ENCODE results near the gene ECHDC1. TPM values are rescaled to one million over a fixed set of nuclear protein-coding genes. Genes with fewer than 3 reads are reported as not detected.
A peak's percentile ranks its signal among the peaks of the same experiment; 100 is the strongest.

ECHDC1 gene
- total and polyA plus RNA-seq, 2 of the 4 experiments (the other 2 are of a cell fraction) = 33.1 to 40.3 TPM

DNA sequence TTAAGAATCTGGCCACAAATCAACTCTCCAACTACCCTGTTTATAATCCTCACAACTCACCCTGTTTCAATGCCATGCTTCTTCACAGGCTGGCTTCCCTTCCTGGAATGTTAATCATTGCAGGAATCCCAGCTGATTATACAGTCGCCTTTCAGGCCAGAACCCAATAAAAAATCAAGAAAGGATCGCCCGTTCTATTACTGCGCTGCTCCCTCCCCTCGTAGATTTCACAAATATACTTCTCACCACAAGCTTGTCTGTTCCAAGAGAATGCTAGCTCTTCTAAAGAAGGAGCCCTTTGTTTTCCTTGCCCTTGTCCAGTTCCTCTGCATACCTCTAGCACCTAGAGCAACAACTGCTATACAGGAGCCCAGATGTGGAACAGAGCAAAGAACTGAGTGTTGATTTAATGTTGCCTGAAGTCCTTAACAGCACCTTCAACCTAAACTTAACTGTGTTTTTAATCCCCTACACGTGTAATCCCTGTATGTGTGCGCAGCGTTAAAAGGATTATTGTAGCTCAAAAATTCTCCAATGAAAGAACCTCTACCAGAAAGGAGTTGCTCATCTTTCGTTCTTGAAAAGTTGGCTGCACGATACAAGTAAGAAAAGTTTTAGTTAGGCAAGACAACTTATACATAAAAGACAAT is 988 bp downstream of the ECHDC1 start:
- in situ Hi-C loops (cut with MboI; ENCODE audit: low sequenced_read_pairs) (no loop called here), intact Hi-C loops (cut with micrococcal nuclease) (loop anchor here (1.0 to 2.0 kb wide), 3 partner anchors 42 to 122 kb away; no protein-coding TSS in a partner anchor), dilution Hi-C loops (cut with HindIII; ENCODE audit: low sequenced_read_pairs, unreplicated experiment) (no loop called here)
- H3K9me1 ChIP-seq (ENCODE audit: insufficient read depth, low read length) = peaks cover 3% of the 10 kb centered on the region; the same call in 1 of the 2 replicates
- peaks cover 14 to 50% of the 10 kb centered on the region in 2 experiments for H3K79me1 ChIP-seq (ENCODE audit: low read depth in 1 of 2, low read length in 2 of 2)
- ATAC-seq (ENCODE audit: low read depth) (peak; percentile 45), DNase-seq (peak; percentile 54)
- H4K8ac ChIP-seq (ENCODE audit: low read depth in 2 of 2, low read length in 2 of 2) = peak overlapping the region; percentile 47 to 94
- H3K56ac ChIP-seq (ENCODE audit: extremely low read depth, insufficient read depth, low read length) = peak overlapping the region; percentile 86
- BruUV-seq (replicated peaks) = no TSS peak
- H3K36me3 ChIP-seq (ENCODE audit: control insufficient read depth, insufficient read depth, low read length) = no peaks in the 10 kb centered on the region
- peak overlapping the region; percentile 78 for H2BK120ac ChIP-seq (ENCODE audit: low read depth, low read length)
- peaks cover 16% of the 10 kb centered on the region; the same call in 1 of the 2 replicates for H4K20me1 ChIP-seq (ENCODE audit: insufficient read depth, low read length)
- H3K27ac ChIP-seq (ENCODE audit: insufficient read depth, low read length) = peak overlapping the region; percentile 91
- peak overlapping the region; percentile 84 for H2BK5ac ChIP-seq (ENCODE audit: low read depth, low read length, poor library complexity, severe bottlenecking)
- H2AFZ ChIP-seq (replicated peaks; ENCODE audit: low read length, poor library complexity) = peak overlapping the region; percentile 60
- 0 out of 3 replicates have a peak overlapping the region, but pooled peaks have one; percentile 50 for H2BK15ac ChIP-seq (ENCODE audit: low read depth, low read length)
- WGBS, 2 experiments (ENCODE audit: extremely low coverage in 2 of 2, insufficient read length in 1 of 2) = no CpG with 5 or more reads among the region's 10 CpGs
- ChIA-PET CTCF (interaction anchor here (0.5 kb wide), 1 partner anchor 15 kb away, joined by 3 read pairs; no protein-coding TSS in a partner anchor), POLR2A (ENCODE audit: unreplicated experiment) (no interaction called here)
- peak overlapping the region; percentile 95 for H3K4ac ChIP-seq (ENCODE audit: low read depth, low read length)
- H2BK20ac ChIP-seq (ENCODE audit: low read depth, low read length) = peak overlapping the region; percentile 40; the same call in 1 of the 2 replicates
- H3K4me2 ChIP-seq (ENCODE audit: low read depth, low read length) = peak overlapping the region; percentile 88
- H3K27me3 ChIP-seq (ENCODE audit: control insufficient read depth, insufficient read depth, low read length) = no peaks in the 10 kb centered on the region
- H2AK5ac ChIP-seq (ENCODE audit: low read depth, low read length) = 0 out of 2 replicates have a peak overlapping the region, but pooled peaks have one; percentile 45
- H4K5ac ChIP-seq (ENCODE audit: low read depth, low read length) = peak overlapping the region; percentile 61; the same call in 1 of the 2 replicates
- H3K4me3 ChIP-seq (ENCODE audit: insufficient read depth, low read depth, low read length) = peak overlapping the region; percentile 65
- H3K4me1 ChIP-seq (ENCODE audit: control insufficient read depth, insufficient read depth, low read length) = peaks cover 8% of the 10 kb centered on the region
- H3K9ac ChIP-seq (ENCODE audit: low read depth, low read length) = peak overlapping the region; percentile 94
- peak overlapping the region; percentile 77 for H3K23ac ChIP-seq (ENCODE audit: low read depth, low read length)
- H4K91ac ChIP-seq (ENCODE audit: insufficient read depth, low read depth, low read length) = peak overlapping the region; percentile 57
- no peaks in the 10 kb centered on the region for H3K9me3 ChIP-seq (ENCODE audit: control insufficient read depth, insufficient read depth, low read length)
- peak overlapping the region; percentile 10; the same call in 1 of the 2 replicates for H3K18ac ChIP-seq (ENCODE audit: low read depth, low read length)
- TF ChIP-seq MXI1 (IDR thresholded peaks at IDR 0.05; ENCODE audit: borderline replicate concordance, low read depth, low read length) = 0 out of 2 replicates have a peak, but pooled peaks have one; percentile 63
- TF ChIP-seq, protein P1, sequence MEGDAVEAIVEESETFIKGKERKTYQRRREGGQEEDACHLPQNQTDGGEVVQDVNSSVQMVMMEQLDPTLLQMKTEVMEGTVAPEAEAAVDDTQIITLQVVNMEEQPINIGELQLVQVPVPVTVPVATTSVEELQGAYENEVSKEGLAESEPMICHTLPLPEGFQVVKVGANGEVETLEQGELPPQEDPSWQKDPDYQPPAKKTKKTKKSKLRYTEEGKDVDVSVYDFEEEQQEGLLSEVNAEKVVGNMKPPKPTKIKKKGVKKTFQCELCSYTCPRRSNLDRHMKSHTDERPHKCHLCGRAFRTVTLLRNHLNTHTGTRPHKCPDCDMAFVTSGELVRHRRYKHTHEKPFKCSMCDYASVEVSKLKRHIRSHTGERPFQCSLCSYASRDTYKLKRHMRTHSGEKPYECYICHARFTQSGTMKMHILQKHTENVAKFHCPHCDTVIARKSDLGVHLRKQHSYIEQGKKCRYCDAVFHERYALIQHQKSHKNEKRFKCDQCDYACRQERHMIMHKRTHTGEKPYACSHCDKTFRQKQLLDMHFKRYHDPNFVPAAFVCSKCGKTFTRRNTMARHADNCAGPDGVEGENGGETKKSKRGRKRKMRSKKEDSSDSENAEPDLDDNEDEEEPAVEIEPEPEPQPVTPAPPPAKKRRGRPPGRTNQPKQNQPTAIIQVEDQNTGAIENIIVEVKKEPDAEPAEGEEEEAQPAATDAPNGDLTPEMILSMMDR (conservative IDR thresholded peaks at IDR 0.05; ENCODE audit: low read depth, low read length) = no peak
- H2AK9ac ChIP-seq (replicated peaks; ENCODE audit: low read depth, low read length, poor library complexity) = peak overlapping the region; percentile 47
- peak overlapping the region; percentile 94 for H3K14ac ChIP-seq (replicated peaks; ENCODE audit: low read depth, low read length)

Data from IMR-90 (cell line).